GM21786 (cell line): ENCODE data around the gene MAP6.

Experiments used
- ATAC-seq: cut with Tn5 transposase; IDR thresholded peaks from one replicate; pipeline ENCODE4 v1.9.1; 2021; ENCODE audit not compliant: unreplicated experiment

The MAP6 gene

GRCh38 chr11:75667255-75667830, 1.5 kb downstream of the MAP6 start:
- ATAC-seq = no peak

GRCh38 chr11:75665990-75666389, 2.8 kb downstream of the MAP6 start:
- ATAC-seq = no peak

GRCh38 chr11:75665126-75665525, 3.7 kb downstream of the MAP6 start:
- no peak for ATAC-seq

GRCh38 chr11:75664389-75664788, 4.4 kb downstream of the MAP6 start:
- ATAC-seq = no peak

GRCh38 chr11:75663808-75664207, 5.0 kb downstream of the MAP6 start:
- no peak for ATAC-seq

GRCh38 chr11:75659836-75660235, 9.0 kb downstream of the MAP6 start:
- no peak for ATAC-seq

- ATAC-seq = no peak
Measured at GRCh38 chr11:75656044-75656727, 12.7 kb downstream of the MAP6 start.

- ATAC-seq = no peak
Measured at GRCh38 chr11:75655605-75656004, 13.2 kb downstream of the MAP6 start.

- ATAC-seq = no peak
Measured at GRCh38 chr11:75654314-75654713, 14.5 kb downstream of the MAP6 start.

GRCh38 chr11:75653532-75653931, 15.3 kb downstream of the MAP6 start:
- ATAC-seq = no peak

GRCh38 chr11:75652936-75653335, 15.9 kb downstream of the MAP6 start:
- no peak for ATAC-seq

GRCh38 chr11:75651218-75651617, 17.6 kb downstream of the MAP6 start:
- no peak for ATAC-seq

GRCh38 chr11:75650167-75650723, 18.6 kb downstream of the MAP6 start:
- no peak for ATAC-seq

- ATAC-seq = no peak
Measured at GRCh38 chr11:75644946-75645345, 23.9 kb downstream of the MAP6 start.

- ATAC-seq = no peak
Measured at GRCh38 chr11:75644370-75644769, 24.5 kb downstream of the MAP6 start.

- ATAC-seq = no peak
Measured at GRCh38 chr11:75642402-75643113, 26.3 kb downstream of the MAP6 start.

- no peak for ATAC-seq
Measured at GRCh38 chr11:75639762-75640181, 29.1 kb downstream of the MAP6 start.

GRCh38 chr11:75637998-75638397, 30.8 kb downstream of the MAP6 start:
- ATAC-seq = no peak

GRCh38 chr11:75635066-75635862, 33.6 kb downstream of the MAP6 start:
- no peak for ATAC-seq

- ATAC-seq = no peak
Measured at GRCh38 chr11:75633409-75634066, 35.3 kb downstream of the MAP6 start.

GRCh38 chr11:75632962-75633361, 35.9 kb downstream of the MAP6 start:
- ATAC-seq = no peak
